DMS114 treated with DMSO at 0.1 percent for 48 hours (cell line): Measurements from ENCODE around the gene ATP8A2.

Experiments
- DNase-seq: peaks from one replicate; lab custom pipeline; 2025; ENCODE audit not compliant: unreplicated experiment; lab: John Stamatoyannopoulos, UW

The ATP8A2 gene

GRCh38 chr13:25844559-25845434 lies 473.0 kb downstream of the ATP8A2 start:
- DNase-seq = no peak

DNA sequence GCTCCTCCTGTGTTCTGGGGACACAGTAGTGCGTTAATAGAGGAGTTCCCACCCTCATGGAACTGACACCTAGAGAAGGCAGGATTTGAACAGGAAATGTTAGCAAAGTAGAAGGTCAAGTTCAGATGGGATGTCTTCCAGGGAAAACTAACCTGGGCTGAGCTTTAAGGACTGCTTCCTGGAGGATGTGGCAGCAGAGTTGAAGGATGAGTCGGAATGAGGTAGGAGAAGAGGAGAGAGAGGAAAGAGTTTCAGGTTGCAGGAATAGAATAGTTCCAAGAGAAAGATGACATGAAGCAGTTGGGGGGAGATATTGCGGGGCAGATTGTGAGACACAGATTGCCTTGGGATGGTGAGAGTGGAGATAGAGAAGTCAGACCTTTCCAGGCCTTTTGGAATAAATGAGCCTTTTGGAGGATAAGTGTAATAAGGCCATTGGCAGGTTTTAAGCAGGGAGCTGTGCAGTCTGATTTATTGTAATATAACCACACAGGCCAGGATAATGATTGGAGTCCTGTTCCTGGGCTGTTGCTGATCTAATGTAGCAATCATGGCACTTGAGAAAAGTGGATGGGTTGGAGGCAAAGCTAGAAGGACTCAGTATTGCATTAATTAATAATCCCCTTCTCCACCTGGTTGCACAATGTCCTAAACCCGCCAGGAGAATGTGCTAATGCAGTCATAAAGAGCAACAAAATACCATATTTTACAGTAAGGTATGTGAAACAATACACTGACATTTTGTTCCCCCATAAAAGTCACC lies 474.6 kb downstream of the ATP8A2 start:
- DNase-seq = no peak

- no peak for DNase-seq
Measured at GRCh38 chr13:25847145-25847544, 475.4 kb downstream of the ATP8A2 start.

DNA sequence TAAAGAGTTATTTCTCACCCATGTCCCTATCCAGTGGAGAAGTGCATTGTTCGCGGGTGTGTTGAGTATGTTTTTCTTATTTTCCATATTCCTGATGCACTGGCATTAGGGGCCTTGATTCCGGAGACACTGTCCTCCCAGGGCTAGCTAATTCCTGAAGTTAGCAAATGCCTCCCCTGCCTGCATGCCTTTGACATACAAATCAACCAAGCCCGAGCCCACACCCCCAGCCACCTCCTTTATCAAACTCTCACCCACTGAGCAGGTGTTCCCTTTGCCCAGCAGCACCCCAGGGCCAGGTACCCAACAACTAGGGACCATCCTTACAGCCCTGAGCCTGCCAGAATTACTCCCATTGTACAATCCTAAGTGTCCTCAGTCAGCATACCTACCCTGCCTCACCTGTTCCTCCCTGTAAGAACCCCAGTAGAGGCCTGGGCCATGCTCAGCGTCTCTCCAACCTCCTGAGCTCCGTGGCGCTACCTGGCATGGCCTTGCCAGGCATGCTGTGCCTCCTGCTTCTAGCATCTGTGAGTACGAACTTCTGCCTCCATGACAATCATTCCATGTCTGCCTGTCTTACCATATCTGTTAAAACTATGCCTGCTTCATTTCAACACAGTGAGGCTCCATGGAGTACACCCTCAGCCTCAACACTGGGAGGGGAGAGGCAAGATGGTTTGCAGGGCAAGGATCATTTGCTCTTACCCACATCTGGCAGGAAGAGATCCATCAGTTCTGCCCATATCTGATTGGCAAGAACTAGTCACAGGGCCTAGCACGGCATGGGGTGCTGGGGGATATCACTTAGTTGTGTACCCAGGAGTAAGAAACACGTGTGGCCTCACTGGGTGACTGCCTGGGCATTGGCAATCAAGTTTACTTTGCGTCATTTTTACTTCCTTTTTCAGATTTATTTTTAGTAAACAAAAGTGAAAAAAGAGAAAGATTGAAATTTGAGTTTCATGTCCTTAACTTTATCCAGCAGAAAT lies 476.2 kb downstream of the ATP8A2 start:
- DNase-seq = no peak

DNA sequence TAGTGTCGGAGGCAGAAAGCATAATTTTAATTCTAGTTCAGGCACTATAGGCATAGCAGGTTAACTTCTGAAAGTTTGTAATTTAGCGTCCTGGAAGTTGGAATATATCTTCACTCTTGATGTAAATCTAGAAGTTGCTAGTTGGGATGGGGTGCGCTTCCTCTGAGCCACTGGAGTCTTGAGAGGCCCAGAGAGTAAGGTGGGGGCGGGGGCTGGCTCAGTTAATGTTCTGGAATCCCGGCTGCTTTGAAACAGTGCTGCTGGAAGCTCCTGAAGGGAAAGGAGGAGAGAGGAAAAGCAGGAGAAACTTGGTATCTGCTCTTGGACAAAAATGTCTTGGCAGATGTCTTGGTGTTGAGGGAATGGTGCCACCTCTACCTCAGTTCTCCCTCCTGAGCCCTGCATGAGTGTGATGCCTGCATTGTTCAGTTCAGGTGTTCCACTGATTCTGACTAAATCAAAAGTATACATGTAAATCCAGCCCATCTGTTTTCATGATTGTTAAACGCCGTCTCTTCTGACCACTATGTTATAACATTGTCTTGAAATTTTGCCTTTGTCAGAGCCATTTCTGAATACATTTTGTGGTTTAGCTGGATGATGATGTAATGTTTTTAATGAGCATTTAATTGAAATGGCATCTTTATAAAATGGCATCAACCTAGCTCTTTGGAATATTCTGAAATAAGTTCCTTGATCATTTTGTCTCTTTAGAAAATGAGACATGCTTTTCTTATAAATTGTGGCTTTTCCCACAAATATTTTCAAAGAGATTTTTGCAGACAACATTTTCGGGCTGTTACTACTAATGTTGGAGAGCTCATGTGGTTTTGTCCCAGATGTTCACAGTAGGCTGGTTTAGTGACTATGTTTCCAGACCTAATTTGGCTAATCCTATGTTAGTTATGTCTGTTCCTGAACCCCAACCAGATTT lies 477.3 kb downstream of the ATP8A2 start:
- no peak for DNase-seq

GRCh38 chr13:25857830-25858229 lies 486.1 kb downstream of the ATP8A2 start:
- no peak for DNase-seq

GRCh38 chr13:25859528-25859927 lies 487.8 kb downstream of the ATP8A2 start:
- DNase-seq = no peak

GRCh38 chr13:25860265-25860664 lies 488.5 kb downstream of the ATP8A2 start:
- no peak for DNase-seq

- no peak for DNase-seq
Measured at GRCh38 chr13:25860862-25861261, 489.1 kb downstream of the ATP8A2 start.

DNA sequence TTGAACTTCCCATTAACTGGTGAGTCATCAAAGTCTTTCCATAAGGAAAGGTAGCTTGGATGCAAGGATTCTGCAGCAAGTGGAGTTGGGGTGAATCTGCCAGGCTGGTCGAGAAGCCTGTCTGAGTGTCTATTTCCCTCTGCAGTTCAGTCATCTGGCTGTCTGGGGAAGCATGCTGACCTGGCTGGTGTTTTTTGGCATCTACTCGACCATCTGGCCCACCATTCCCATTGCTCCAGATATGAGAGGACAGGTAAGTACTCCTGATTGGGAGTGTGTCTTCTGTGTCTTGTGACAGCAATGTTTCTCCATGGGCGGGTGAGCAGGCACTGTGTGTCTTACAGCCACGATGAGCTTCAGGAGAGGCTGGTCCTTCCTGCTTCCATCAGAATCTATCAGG lies 490.4 kb downstream of the ATP8A2 start:
- no peak for DNase-seq

- no peak for DNase-seq
Measured at GRCh38 chr13:25864116-25864515, 492.3 kb downstream of the ATP8A2 start.

DNA sequence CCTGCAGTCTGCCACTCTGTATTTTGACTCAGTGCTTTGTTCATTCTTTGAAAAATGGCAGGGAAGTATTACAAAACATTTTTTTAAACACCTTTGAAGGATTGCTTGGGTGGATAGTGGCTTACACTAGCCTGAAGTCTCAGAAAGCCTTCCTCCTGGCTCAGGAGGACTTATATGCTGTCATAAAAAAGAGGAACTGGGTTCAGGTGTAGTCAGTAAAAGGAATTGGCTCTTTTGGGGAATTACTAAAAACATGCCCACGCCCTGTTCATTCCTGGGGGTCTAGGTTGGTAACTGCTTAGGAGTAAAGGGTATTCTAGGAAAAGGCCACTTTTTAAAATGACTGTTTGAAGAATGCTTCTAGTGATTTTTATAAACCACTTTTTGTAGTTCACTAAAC lies 493.2 kb downstream of the ATP8A2 start:
- no peak for DNase-seq

- DNase-seq = no peak
Measured at GRCh38 chr13:25865391-25865790, 493.6 kb downstream of the ATP8A2 start.

DNA sequence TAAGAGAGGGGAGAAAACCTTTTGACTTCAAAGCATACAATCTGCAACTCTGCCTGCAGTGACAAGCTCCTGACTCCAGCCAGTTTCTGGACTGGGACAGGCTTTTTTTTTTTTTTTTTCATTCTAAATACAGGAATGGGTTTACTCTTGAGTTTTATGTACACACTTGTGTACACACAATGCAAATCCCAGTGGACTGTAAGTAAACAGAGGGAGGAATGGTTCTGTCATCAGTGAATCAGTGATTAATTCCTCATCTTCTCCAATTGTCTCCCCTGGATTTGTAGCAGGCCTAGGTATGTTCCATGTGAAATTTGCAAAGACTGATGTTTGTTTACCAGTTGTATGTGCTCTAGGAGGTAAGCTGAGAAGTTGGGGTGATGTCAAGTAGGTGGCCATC lies 495.3 kb downstream of the ATP8A2 start:
- no peak for DNase-seq

DNA sequence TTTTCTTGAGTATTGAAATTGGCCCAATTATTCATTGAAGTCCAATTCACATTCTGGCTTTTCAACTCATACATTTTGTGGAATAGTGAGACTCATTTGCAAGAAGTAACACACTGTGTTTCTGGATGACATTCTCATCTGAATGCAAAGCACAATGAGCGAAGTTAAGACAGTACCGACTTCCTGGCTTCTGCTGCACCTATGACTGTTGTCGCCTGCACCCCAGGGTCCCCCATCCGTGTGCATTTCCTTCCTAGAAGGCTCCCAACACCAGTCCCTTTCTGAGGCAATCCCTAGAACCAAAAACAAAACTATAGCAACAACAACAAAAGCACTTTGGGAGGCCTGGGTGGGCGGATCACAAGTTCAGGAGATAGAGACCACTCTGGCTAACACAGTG lies 496.7 kb downstream of the ATP8A2 start:
- DNase-seq = no peak

- no peak for DNase-seq
Measured at GRCh38 chr13:25869941-25870340, 498.2 kb downstream of the ATP8A2 start.

DNA sequence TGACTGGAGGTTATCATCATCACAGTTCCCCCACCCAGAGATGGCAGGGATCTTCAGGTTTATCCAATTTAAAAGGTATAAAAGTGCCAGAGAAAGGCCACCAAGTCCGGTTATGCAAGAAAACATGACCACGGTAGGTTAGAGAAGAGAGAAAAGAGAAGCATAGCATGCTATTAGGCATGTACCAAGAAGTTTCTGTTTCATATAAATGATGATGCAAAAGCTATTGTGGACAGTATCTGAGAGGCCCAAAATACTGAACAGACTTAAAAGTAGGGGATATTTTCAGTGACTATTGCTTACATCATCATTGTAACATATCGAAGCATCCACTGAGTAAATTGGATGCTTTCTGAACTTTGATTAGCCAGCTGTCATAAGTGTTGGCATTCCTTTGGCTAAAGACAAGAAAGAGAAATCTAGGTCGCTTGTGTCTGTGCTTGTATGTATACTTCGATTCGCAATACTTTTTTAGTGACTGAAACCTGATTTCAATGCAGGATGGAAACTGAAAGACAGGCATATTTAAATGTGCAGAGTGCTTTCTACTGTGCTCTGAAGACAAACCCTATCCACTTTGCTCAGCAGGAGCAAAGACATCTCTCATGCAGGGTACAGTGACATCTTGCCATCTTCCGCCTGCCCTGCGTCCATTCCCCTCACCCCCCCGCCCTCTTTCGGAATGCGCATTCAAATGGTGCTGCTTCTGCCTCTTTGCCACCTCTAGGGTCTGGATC lies 499.8 kb downstream of the ATP8A2 start:
- DNase-seq = no peak

GRCh38 chr13:25872481-25873241 lies 500.9 kb downstream of the ATP8A2 start:
- no peak for DNase-seq

DNA sequence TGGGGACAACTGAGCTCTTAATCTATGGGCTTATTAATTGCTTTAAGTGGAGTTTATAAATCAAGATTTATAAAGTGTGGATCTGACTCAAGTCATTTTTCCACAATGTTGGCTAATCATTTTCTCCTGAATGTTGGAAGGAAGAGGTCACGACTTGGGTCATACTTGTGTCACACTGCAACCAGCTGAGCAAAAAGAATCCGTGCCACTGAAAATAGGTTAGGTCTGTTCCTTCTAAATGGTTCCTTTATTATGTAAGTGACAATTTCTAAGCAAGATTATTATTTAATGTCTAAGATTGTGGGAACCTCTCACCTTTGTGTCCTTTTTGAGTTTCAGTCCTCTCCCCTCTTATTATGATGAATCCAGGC lies 501.5 kb downstream of the ATP8A2 start:
- no peak for DNase-seq
